ENCODE data around the gene CDK11A. TPM values are rescaled to one million over a fixed set of nuclear protein-coding genes. Genes with fewer than 3 reads are reported as not detected.

The CDK11A gene
- total RNA-seq, 1 donor from 2014 or later: 14.9 TPM

DNA sequence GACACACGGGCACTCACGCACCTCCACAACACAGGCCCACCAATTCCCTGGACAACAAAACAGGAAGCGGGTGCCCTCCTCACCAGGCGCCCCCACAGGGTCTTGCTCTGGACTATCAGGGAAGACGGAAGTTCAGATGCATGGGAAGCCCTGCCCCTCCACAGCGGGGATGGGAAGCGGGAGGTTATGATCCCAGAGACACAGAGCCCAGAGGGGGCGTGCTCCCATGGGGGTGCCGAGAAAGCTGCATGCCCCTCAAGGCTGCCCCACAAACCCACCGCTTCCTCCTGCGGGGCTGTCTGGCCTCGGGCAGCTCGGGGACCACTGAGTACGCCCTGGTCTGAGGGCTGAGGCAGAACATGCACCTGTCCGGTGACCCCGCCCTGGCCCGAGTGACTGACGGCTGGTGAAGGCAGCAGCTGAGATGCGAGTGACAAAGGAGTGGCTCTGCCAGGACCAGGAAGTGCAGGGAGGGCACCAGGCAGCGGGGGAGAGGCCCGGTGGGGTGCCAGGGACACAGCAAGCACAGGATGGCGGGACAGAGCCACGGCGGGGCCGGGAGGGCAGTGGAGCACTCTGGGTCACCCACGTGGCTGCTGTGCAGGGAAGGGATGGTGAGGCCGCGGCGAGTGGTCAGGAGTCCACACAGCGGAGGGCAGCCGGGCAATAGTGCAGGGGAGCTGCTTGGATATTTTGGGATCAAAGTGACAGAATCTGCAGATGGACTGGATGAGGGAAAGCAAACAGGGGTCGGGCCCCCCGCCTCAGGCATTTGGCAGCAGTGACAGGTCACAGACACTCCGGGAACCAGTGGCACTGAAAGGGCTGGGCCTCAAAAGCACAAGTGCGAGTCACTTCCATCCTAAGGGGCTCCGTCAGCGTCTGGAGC lies 35.5 kb upstream of the CDK11A start:
- Histone ChIP-seq H3K4me3 (ENCODE audit: low read depth, low read length) (no peak overlapping the region), H3K36me3 (ENCODE audit: control insufficient read depth, insufficient read depth, low read length) (peaks cover 5% of the 10 kb centered on the region), H3K27me3 (ENCODE audit: control insufficient read depth, insufficient read depth, low read length) (no peaks in the 10 kb centered on the region)
- DNase-seq (ENCODE audit: low read depth): no peak
- TF ChIP-seq, protein P1, sequence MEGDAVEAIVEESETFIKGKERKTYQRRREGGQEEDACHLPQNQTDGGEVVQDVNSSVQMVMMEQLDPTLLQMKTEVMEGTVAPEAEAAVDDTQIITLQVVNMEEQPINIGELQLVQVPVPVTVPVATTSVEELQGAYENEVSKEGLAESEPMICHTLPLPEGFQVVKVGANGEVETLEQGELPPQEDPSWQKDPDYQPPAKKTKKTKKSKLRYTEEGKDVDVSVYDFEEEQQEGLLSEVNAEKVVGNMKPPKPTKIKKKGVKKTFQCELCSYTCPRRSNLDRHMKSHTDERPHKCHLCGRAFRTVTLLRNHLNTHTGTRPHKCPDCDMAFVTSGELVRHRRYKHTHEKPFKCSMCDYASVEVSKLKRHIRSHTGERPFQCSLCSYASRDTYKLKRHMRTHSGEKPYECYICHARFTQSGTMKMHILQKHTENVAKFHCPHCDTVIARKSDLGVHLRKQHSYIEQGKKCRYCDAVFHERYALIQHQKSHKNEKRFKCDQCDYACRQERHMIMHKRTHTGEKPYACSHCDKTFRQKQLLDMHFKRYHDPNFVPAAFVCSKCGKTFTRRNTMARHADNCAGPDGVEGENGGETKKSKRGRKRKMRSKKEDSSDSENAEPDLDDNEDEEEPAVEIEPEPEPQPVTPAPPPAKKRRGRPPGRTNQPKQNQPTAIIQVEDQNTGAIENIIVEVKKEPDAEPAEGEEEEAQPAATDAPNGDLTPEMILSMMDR (IDR thresholded peaks at IDR 0.05; ENCODE audit: insufficient read depth, low read length, poor library complexity, severe bottlenecking): no peak

DNA sequence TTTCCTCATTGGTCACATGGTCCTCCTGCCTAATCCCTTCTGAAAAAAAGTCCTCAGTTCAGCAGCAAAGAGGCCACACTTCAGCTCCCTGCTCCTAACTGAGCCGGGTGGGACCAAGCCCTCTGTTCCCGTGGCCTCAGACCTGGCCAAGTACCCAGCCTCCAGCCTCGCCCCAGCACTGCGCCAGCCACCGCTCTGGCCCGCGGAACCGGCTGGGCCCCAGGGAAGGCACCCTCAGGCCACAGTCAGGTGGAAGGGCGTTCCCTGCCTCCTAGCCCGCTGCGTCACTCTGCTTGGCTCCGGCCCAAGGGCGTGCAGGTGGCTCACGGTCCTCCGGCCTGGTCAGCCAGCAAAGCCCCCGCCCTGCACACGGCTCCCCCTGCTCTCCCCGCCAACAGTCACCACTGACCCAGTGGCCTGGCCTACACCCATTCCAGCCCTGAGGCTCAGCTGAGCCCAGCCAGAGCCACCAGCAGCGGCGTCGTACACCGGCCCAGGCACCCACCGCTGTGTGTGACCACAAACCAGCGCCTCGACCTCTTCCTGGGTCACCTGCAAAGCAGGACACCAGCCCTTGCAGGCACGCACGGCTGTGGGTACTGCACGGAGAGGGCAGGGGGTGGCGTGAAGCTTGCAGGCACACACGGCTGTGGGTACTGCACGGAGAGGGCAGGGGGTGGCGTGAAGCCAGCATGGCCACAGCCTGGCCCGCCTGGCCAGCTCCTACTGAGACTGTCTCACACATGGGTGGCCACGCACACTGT lies 34.7 kb upstream of the CDK11A start:
- no peak for DNase-seq (ENCODE audit: low read depth)
- TF ChIP-seq, protein P1 (IDR thresholded peaks at IDR 0.05; ENCODE audit: insufficient read depth, low read length, poor library complexity, severe bottlenecking): no peak
- Histone ChIP-seq H3K36me3 (ENCODE audit: control insufficient read depth, insufficient read depth, low read length) (peaks cover 3% of the 10 kb centered on the region), H3K4me3 (ENCODE audit: low read depth, low read length) (no peak overlapping the region), H3K27me3 (ENCODE audit: control insufficient read depth, insufficient read depth, low read length) (no peaks in the 10 kb centered on the region)

DNA sequence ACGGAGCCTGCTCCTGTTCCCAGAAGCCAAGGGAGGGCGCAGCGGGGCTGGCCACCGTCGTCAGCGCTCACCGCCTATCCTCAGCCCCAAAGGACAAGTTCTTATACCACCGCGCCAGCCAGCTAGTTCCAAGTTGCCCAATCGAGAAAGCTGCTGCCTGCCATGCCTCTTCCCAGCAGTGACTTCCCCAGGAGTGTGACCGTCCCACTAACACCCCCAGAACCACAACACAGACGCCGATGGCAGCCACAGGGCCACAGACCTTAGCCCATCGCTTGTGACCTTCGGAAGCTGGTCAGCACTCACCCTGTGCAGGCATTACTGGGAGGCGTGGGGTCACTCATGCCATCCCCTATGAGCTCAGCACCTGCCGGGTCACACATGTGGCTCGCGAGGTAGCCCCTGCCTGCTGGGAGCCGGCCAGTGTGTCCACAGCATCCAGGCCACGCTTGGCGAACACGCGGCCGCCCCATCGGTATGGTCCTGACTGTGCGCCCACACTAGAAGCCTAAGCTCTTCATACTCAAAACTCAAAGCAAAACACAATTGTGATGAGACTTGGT lies 34.0 kb upstream of the CDK11A start:
- Histone ChIP-seq H3K27me3 (ENCODE audit: control insufficient read depth, insufficient read depth, low read length) (no peaks in the 10 kb centered on the region), H3K4me3 (ENCODE audit: low read depth, low read length) (no peak overlapping the region), H3K36me3 (ENCODE audit: control insufficient read depth, insufficient read depth, low read length) (peaks cover 3% of the 10 kb centered on the region)
- TF ChIP-seq, protein P1 (IDR thresholded peaks at IDR 0.05; ENCODE audit: insufficient read depth, low read length, poor library complexity, severe bottlenecking): no peak
- DNase-seq (ENCODE audit: low read depth): no peak

DNA sequence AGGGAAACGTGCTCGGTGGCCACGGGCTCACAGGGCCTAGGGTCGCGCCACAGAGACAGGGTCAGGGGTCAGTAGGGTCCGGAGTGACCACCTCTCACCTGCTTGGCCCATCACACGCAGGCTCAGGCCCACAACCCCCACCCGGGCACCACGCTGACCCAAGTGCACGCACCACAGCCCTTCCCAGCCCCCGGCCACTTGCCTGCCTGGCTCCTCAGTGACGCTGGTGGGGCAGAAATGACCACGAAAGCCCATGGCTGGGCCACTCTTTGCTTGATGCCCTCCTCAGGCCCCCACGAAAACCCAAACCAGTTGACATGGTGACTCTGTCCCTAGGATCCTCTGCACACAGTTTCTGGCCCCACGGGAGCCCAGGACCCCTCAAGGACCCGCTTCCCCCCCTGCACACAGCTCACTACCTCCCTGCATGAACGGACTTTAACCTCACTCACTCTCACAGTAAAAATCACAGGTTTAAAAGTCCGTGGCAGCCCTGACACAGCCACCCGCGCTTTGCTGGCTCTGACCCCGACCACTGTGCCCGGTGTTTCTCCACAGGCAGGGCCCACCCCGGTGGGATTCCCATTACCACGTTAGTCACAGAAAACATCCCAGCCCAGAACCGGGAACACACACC lies 33.4 kb upstream of the CDK11A start:
- H3K4me3 ChIP-seq (ENCODE audit: low read depth, low read length): no peak overlapping the region
- H3K36me3 ChIP-seq (ENCODE audit: control insufficient read depth, insufficient read depth, low read length): peaks cover 3% of the 10 kb centered on the region
- no peak for DNase-seq (ENCODE audit: low read depth)
- H3K27me3 ChIP-seq (ENCODE audit: control insufficient read depth, insufficient read depth, low read length): no peaks in the 10 kb centered on the region
- TF ChIP-seq, protein P1 (IDR thresholded peaks at IDR 0.05; ENCODE audit: insufficient read depth, low read length, poor library complexity, severe bottlenecking): no peak

DNA sequence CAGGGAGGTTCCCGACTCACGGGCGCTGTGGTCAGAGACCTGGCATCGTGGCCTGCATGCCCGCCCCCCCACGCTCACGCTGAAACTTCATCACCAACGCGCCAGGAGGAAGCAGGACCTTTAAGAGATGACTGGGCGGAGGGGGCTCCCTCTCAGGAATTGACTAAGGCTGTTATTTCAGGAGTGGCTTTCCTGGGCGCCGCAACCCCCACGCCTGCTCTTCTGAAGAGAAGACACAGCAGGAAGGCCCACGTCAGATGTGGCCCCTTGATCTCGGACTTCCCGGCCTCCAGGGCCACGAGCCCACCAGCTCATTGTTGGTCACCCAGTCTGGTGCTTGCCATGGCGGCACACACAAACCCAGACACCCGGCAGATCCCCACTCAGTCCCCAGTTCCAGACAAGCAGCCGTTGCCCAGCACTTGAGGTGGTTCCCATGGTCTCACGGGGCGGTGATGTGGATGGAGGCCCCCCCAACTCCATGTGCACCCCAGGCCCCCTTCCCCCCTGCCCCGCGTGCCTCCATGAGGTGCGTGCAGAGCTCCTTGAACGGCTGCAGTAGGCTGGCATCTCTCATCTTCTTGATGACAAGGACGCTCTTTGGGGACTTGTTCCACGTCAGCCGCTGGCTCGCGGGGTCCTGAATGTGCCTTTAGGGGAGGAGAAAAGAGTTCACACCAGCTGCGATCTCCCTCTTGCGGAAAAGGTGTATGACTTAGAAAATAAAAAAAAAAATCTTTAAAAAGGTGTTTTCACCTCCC lies 32.7 kb upstream of the CDK11A start:
- Histone ChIP-seq H3K36me3 (ENCODE audit: control insufficient read depth, insufficient read depth, low read length) (peaks cover 3% of the 10 kb centered on the region), H3K4me3 (ENCODE audit: low read depth, low read length) (no peak overlapping the region), H3K27me3 (ENCODE audit: control insufficient read depth, insufficient read depth, low read length) (no peaks in the 10 kb centered on the region)
- DNase-seq (ENCODE audit: low read depth): no peak
- TF ChIP-seq, protein P1 (IDR thresholded peaks at IDR 0.05; ENCODE audit: insufficient read depth, low read length, poor library complexity, severe bottlenecking): no peak
